DND-41 (cell line): ENCODE data around the gene ZNF654.

Experiments
- CTCF ChIP-seq: IDR thresholded peaks from 2 replicates; pipeline ENCODE4 v1.5.1; 2012; ENCODE audit warnings: borderline replicate concordance, low read length, moderate library complexity, mild to moderate bottlenecking; ENCODE audit not compliant: poor library complexity, severe bottlenecking; ENCODE audit errors: extremely low read depth
- EZH2 ChIP-seq: IDR thresholded peaks from 3 replicates; pipeline ENCODE4 v1.6.1; 2012; ENCODE audit warnings: borderline replicate concordance, low read depth, mild to moderate bottlenecking, moderate library complexity, low read length, inconsistent platforms; ENCODE audit not compliant: severe bottlenecking

- TF ChIP-seq CTCF, result no peak
- no peak for TF ChIP-seq EZH2
Observed at GRCh38 chr3:88189361-88189810, 130.3 kb downstream of the ZNF654 start.
